HEK293T (cell line): ENCODE results near the gene ZBTB47.

ENCODE experiments used
- CTCF ChIA-PET: fragments of 350-600 bp; formaldehyde crosslinking; extraction: SDS; loops from one replicate; lab custom pipeline; 2021; ENCODE audit warnings: antibody characterized with exemption, inconsistent platforms; lab: Yijun Ruan, JAX
- POLR2A ChIA-PET: fragments of 350-600 bp; formaldehyde crosslinking; extraction: SDS; loops from one replicate; lab custom pipeline; 2020; ENCODE audit warnings: antibody characterized with exemption, inconsistent platforms; lab: Yijun Ruan, JAX
- DNase-seq: peaks from one replicate; pipeline ENCODE4 v3.0.0; 2012; ENCODE audit warnings: mixed read lengths; ENCODE audit errors: extremely low spot score
- ARNT ChIP-seq: fragments of 450-650 bp; IDR thresholded peaks from 2 replicates; pipeline ENCODE4 v1.6.1; 2017; ENCODE audit warnings: mild to moderate bottlenecking
- BHLHE40 ChIP-seq: fragments of 450-650 bp; IDR thresholded peaks from 2 replicates; pipeline ENCODE4 v1.6.1; 2016; ENCODE audit warnings: mild to moderate bottlenecking, moderate library complexity, borderline replicate concordance
- CTBP1 ChIP-seq: fragments of 450-650 bp; IDR thresholded peaks from 2 replicates; pipeline ENCODE4 v1.6.1; 2016; ENCODE audit warnings: borderline replicate concordance
- ELF4 ChIP-seq: fragments of 450-650 bp; IDR thresholded peaks from 2 replicates; pipeline ENCODE4 v1.6.1; 2017; ENCODE audit warnings: antibody characterized with exemption
- FOXA1 ChIP-seq: fragments of 450-650 bp; IDR thresholded peaks from 2 replicates; pipeline ENCODE4 v1.6.1; 2016; ENCODE audit warnings: mild to moderate bottlenecking
- FOXK2 ChIP-seq: fragments of 450-650 bp; IDR thresholded peaks from 2 replicates; pipeline ENCODE4 v1.6.1; 2016; ENCODE audit warnings: mild to moderate bottlenecking
- FOXM1 ChIP-seq: fragments of 450-650 bp; IDR thresholded peaks from 2 replicates; pipeline ENCODE4 v1.6.1; 2017; ENCODE audit warnings: mild to moderate bottlenecking, borderline replicate concordance
- HDGF ChIP-seq: fragments of 450-650 bp; IDR thresholded peaks from 2 replicates; pipeline ENCODE4 v1.6.1; 2017; ENCODE audit warnings: antibody characterized with exemption, borderline replicate concordance
- L3MBTL2 ChIP-seq: fragments of 450-650 bp; conservative IDR thresholded peaks from 2 replicates; pipeline ENCODE4 v1.6.1; 2016; ENCODE audit warnings: mild to moderate bottlenecking
- LEF1 ChIP-seq: fragments of 450-650 bp; IDR thresholded peaks from 2 replicates; pipeline ENCODE4 v1.6.1; 2017; ENCODE audit warnings: mild to moderate bottlenecking, borderline replicate concordance
- NFRKB ChIP-seq: fragments of 450-650 bp; IDR thresholded peaks from 2 replicates; pipeline ENCODE4 v1.6.1; 2016; ENCODE audit warnings: mild to moderate bottlenecking, moderate library complexity
- SP1 ChIP-seq: fragments of 450-650 bp; IDR thresholded peaks from 2 replicates; pipeline ENCODE4 v1.6.1; 2017
- SUZ12 ChIP-seq: fragments of 450-650 bp; IDR thresholded peaks from 2 replicates; pipeline ENCODE4 v1.6.1; 2016; ENCODE audit warnings: mild to moderate bottlenecking
- TARDBP ChIP-seq: fragments of 450-650 bp; IDR thresholded peaks from 2 replicates; pipeline ENCODE4 v1.6.1; 2016
- ZNF384 ChIP-seq: fragments of 450-650 bp; IDR thresholded peaks from 2 replicates; pipeline ENCODE4 v1.6.1; 2016
- TF ChIP-seq, protein P1 (sequence below): fragments of 450-650 bp; IDR thresholded peaks from 2 replicates; pipeline ENCODE4 v1.6.1; 2016

Gene ZBTB47

DNA sequence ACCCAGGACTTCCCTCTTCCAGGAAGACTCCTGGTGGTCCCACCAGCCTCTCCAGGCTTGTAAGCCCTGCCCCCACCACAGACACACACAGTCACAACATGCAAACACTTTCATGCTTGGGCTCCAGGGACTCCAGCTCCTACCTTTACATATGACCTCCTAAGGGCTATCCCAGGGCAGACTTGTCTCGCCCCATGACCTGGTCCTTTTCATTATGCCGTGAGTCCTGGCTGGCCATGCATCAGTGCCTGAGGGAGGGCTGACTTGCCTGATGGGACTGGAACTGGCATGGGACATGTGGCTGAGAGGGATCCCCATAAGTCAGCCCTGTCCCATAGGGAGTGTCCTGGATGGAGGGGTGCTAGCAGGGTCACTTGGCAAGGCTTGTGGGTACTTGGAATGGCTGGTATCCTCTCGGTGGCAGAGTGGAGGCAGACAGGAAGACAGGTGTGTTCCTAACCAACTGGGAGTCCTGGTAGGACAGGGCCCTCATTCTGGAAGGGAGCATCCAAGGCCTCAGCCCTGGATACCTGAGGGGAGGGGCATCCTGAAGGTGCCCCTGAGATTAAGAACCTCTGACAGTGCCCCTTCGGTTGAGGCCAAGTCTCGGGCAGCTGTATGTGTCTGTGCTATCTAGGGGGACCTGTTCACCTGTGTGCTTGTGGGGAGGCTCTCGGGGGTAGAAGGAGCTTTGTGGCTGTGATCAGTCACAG, 49.6 kb downstream of the ZBTB47 start:
- TF ChIP-seq NFRKB (no peak), SUZ12 (no peak), FOXM1 (no peak), ZNF384 (no peak), LEF1 (no peak), FOXK2 (no peak), BHLHE40 (no peak), HDGF (no peak), TARDBP (no peak), SP1 (no peak), ARNT (no peak)
- ChIA-PET POLR2A (no interaction called here), CTCF (no interaction called here)
- DNase-seq = no peak

DNA sequence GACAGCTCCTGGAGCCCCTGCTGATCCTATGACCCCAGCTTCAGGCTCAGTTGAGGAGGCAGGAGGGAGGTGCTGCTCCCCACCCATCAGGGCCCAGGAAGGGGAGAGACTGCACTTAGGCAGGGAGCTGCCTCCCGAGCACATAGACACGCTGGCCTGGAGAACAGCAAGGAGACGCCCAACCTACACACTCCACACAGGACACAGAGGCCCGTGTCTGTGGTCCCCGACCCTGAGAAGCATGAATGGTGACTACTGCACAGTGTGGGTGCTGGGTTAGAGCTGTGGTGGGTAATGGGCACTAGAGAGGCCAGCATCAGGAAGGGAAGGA, 50.2 kb downstream of the ZBTB47 start:
- TF ChIP-seq HDGF (no peak), FOXM1 (no peak), FOXA1 (no peak), ZNF384 (no peak), ARNT (no peak), LEF1 (no peak), L3MBTL2 (no peak), TARDBP (no peak), BHLHE40 (no peak), SP1 (no peak), CTBP1 (no peak), SUZ12 (no peak), FOXK2 (no peak), ELF4 (no peak), NFRKB (no peak)
- TF ChIP-seq, protein P1, sequence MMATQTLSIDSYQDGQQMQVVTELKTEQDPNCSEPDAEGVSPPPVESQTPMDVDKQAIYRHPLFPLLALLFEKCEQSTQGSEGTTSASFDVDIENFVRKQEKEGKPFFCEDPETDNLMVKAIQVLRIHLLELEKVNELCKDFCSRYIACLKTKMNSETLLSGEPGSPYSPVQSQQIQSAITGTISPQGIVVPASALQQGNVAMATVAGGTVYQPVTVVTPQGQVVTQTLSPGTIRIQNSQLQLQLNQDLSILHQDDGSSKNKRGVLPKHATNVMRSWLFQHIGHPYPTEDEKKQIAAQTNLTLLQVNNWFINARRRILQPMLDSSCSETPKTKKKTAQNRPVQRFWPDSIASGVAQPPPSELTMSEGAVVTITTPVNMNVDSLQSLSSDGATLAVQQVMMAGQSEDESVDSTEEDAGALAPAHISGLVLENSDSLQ = no peak
- no peak for DNase-seq
- CTCF ChIA-PET = no interaction called here
- POLR2A ChIA-PET = no interaction called here

DNA sequence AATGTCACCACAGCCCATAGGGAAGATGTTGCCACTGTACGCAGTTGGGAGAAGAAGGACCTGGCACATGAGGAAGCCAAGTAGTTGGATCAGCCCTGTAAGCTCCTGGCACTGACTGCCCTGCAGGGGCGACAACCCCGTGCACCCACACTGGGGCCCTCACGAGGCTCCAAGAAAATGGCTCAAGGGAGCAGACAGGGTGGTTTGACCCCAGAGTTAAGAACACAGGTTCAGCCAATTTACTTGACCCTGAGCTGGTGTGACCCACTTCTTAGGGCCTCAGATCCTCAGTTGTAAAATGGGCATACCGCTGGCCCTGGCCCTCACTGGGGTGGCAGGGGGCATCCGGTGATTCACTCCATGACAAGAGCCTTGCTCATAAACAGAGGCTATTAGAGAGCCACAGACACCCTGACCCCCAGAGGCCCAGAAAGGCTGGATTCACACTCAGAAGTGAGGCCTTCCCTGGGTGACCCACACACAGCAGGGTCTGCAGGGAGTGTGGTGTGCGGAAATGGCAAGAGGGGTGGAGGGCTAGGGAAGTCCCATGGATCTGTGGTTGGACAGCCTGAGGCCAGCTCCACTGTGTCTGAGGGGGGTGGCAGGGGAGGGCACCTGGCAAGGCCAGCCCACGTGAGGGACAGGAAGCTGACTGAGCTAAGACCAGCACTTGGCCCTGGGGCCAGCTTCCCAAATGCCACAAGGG, 50.8 kb downstream of the ZBTB47 start:
- ChIA-PET POLR2A (no interaction called here), CTCF (no interaction called here)
- TF ChIP-seq HDGF (no peak), BHLHE40 (no peak), LEF1 (no peak), ELF4 (no peak), ZNF384 (no peak), ARNT (no peak), FOXK2 (no peak), NFRKB (no peak), L3MBTL2 (no peak), FOXA1 (no peak), SUZ12 (no peak), FOXM1 (no peak), SP1 (no peak), CTBP1 (no peak), TARDBP (no peak)
- TF ChIP-seq, protein P1 = no peak
- no peak for DNase-seq

DNA sequence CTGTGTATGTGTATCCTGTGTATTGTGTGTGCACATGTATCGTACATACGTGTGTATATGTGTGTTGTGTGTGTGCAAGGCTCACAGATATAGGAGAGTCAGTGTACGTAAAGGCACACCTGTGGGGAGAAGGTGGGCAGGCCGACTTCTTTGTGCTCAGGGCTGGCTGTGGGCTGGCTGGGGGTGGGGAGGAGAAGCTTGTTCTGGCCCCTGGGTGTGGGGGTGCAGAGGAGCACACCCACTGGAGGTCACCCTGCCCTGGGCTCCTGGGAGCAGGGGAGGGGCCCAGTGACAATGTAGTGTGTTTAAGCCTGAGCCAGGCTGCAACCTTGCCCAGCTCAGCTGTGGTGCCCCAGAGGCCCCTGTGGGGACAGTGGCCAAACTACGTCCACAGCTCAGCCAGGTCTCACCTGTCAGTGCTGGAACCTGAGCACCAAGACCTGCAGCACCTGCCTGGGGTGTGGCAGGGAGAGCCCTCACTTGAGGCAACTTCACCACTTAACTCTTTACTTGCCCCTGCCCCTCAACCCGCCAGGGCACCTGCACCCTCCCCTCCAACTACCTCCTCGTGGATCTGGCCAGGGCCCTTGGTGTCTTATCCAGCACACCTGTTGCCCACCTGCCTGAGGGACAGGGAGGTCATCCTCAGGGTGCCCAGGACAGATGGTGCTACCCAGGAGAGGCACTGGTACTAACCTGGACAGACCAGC, 51.7 kb downstream of the ZBTB47 start:
- POLR2A ChIA-PET = no interaction called here
- TF ChIP-seq, protein P1 = no peak
- TF ChIP-seq HDGF (no peak), FOXK2 (no peak), CTBP1 (no peak), SUZ12 (no peak), BHLHE40 (no peak)
- CTCF ChIA-PET = no interaction called here
- no peak for DNase-seq

DNA sequence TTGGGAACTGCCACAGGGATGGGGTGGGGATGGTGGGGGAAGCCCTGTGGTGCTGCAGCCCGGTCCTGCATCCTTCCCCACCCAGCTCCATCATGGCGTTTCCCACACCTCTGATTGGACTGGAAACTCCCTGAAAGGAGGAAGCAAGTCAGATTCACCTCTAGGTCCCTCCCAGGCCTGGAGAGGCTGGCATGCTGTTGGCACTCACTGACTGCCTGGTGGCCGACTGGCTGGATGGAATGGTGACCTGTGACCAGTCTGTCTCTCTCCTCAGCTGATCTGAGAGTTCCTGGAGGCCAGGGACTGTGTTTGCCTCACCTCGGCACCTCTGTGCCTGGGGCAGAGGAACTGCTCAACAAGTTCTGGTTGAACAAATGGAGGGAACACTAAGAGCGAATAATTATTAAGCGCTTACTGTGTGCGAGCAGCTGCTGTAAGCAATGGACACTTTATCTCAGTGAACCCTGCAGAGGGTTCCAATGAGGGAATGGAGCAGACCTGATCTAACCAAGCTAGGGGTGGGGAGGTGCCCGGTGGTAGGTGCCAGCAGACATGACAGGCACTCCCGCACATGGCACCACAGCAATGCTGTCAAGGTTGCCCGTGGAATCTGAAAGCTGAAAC, 52.6 kb downstream of the ZBTB47 start:
- POLR2A ChIA-PET = no interaction called here
- CTCF ChIA-PET = interaction anchor here (0.9 kb wide), 1 partner anchor 38 kb away, joined by 3 read pairs; no protein-coding TSS in a partner anchor
- no peak for DNase-seq
- TF ChIP-seq FOXA1 = no peak
- TF ChIP-seq SUZ12 = no peak
- TF ChIP-seq TARDBP = no peak
- TF ChIP-seq LEF1 = no peak
- TF ChIP-seq NFRKB = no peak
- TF ChIP-seq ELF4 = no peak
- no peak for TF ChIP-seq CTBP1
- no peak for TF ChIP-seq ARNT
- no peak for TF ChIP-seq SP1
- TF ChIP-seq FOXM1 = no peak
- TF ChIP-seq L3MBTL2 = no peak
- no peak for TF ChIP-seq HDGF
- TF ChIP-seq FOXK2 = no peak
- TF ChIP-seq ZNF384 = no peak
- TF ChIP-seq, protein P1 = no peak
- TF ChIP-seq BHLHE40 = no peak
